ENCODE measurements around the gene PDZD11.

GRCh38 chrX:70281951-70282350 is 7.8 kb downstream of the PDZD11 start, which contains the start of gene RAB41:
- TF ChIP-seq CTCF (IDR thresholded peaks at IDR 0.05; ENCODE audit: insufficient read depth, low read length) (no peak), POLR2AphosphoS5 (IDR thresholded peaks at IDR 0.05; ENCODE audit: low read depth) (no peak), REST (IDR thresholded peaks at IDR 0.05; ENCODE audit: insufficient replicate concordance, low read depth) (no peak), GABPA (IDR thresholded peaks at IDR 0.05; ENCODE audit: low read depth) (no peak)

Measured in HL-60 (cell line).